ENCODE measurements around the gene CDKAL1. TPM values are rescaled to one million over a fixed set of nuclear protein-coding genes. Genes with fewer than 3 reads are reported as not detected.
"Not testable (repeated sequence)": the region's sequence is repeated elsewhere in the genome, so short reads cannot be mapped to it uniquely, and the experiment has no call there.

The CDKAL1 gene
- total RNA-seq, 2 donors from 2014 or later: 23.5 to 26.4 TPM

DNA sequence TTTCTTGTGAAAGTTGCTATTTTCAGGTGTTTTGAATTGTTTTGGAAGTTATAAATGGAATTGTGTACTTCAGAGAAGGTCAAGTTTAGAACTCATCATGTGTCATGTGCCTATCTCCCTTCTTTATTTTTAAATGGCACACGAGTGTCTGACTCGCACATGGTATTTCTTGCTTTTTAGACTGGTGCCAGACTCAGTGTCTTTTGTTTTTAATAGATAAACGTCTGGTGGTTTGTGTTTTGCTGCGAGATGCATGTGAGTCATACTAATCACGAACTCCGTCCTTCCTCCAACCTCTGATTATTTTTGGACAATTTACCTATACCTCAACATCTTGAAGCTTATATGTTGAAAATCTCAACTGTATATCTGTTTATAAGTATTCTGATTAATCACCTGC, 292.1 kb downstream of the CDKAL1 start:
- WGBS, 2 experiments (ENCODE audit: insufficient coverage in 1 of 2, insufficient read length in 1 of 2): 91% methylated on average over 6 of the region's 6 CpGs; no CpG with 5 or more reads in 1 of the 2 experiments
- Histone ChIP-seq H3K4me3 (ENCODE audit: low read length) (no peak overlapping the region), H3K9me3 (ENCODE audit: control insufficient read depth, low read length) (peaks cover 11% of the 10 kb centered on the region), H3K36me3 (ENCODE audit: control insufficient read depth, insufficient read depth, low read length) (no peaks in the 10 kb centered on the region), H3K27me3 (ENCODE audit: control insufficient read depth, insufficient read depth, low read length, poor library complexity, severe bottlenecking) (no peaks in the 10 kb centered on the region), H3K27ac (ENCODE audit: low read depth, low read length) (no peak overlapping the region), H3K9ac (ENCODE audit: extremely low read depth, low read length, poor library complexity, severe bottlenecking) (no peak overlapping the region), H3K4me1 (ENCODE audit: control insufficient read depth, insufficient read depth, low read length) (no peaks in the 10 kb centered on the region)
- Mint-ChIP-seq H3K4me3 (no peak overlapping the region), H3K36me3 (ENCODE audit: low read depth) (peaks cover 3% of the 10 kb centered on the region), H3K27me3 (ENCODE audit: insufficient read depth) (no peaks in the 10 kb centered on the region), H3K27ac (no peak overlapping the region), H3K9me3 (peaks cover 7% of the 10 kb centered on the region), H3K4me1 (peaks cover 8% of the 10 kb centered on the region)
- DNase-seq: no peak
- TF ChIP-seq, protein P1, sequence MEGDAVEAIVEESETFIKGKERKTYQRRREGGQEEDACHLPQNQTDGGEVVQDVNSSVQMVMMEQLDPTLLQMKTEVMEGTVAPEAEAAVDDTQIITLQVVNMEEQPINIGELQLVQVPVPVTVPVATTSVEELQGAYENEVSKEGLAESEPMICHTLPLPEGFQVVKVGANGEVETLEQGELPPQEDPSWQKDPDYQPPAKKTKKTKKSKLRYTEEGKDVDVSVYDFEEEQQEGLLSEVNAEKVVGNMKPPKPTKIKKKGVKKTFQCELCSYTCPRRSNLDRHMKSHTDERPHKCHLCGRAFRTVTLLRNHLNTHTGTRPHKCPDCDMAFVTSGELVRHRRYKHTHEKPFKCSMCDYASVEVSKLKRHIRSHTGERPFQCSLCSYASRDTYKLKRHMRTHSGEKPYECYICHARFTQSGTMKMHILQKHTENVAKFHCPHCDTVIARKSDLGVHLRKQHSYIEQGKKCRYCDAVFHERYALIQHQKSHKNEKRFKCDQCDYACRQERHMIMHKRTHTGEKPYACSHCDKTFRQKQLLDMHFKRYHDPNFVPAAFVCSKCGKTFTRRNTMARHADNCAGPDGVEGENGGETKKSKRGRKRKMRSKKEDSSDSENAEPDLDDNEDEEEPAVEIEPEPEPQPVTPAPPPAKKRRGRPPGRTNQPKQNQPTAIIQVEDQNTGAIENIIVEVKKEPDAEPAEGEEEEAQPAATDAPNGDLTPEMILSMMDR (conservative IDR thresholded peaks at IDR 0.05): no peak

DNA sequence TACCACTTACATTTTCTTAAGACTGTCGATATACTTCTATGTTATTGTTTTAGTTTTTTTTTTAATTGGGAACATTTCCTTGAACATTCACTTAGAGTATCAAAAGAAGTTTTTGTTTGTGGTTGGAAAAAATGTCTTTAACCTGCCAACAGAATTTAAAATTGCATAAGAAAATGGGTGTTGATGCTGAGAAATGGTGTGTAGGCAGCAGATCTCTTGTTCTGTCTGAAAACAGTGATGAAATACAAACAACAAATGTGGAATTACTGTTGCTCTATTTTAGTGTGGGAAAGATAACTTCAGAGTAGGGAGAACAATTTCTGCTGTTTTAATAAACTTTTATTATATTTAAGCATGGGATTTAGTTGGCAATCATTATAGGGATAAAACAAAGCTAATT, 293.5 kb downstream of the CDKAL1 start:
- no peak for DNase-seq
- H3K27me3 ChIP-seq (ENCODE audit: control insufficient read depth, insufficient read depth, low read length, poor library complexity, severe bottlenecking): no peaks in the 10 kb centered on the region
- no peak overlapping the region for H3K4me3 Mint-ChIP-seq
- no peak overlapping the region for H3K27ac Mint-ChIP-seq
- H3K4me1 ChIP-seq (ENCODE audit: control insufficient read depth, insufficient read depth, low read length): no peaks in the 10 kb centered on the region
- H3K4me1 Mint-ChIP-seq: peaks cover 8% of the 10 kb centered on the region
- H3K36me3 Mint-ChIP-seq (ENCODE audit: low read depth): peaks cover 3% of the 10 kb centered on the region
- H3K27ac ChIP-seq (ENCODE audit: low read depth, low read length): no peak overlapping the region
- no peaks in the 10 kb centered on the region for H3K36me3 ChIP-seq (ENCODE audit: control insufficient read depth, insufficient read depth, low read length)
- peaks cover 7% of the 10 kb centered on the region for H3K9me3 Mint-ChIP-seq
- H3K27me3 Mint-ChIP-seq (ENCODE audit: insufficient read depth): no peaks in the 10 kb centered on the region
- TF ChIP-seq, protein P1 (conservative IDR thresholded peaks at IDR 0.05): no peak
- WGBS, 2 experiments (ENCODE audit: insufficient coverage in 1 of 2, insufficient read length in 1 of 2): 100% methylated on average over 1 of the region's 1 CpG; no CpG with 5 or more reads in 1 of the 2 experiments
- H3K9ac ChIP-seq (ENCODE audit: extremely low read depth, low read length, poor library complexity, severe bottlenecking): no peak overlapping the region
- H3K4me3 ChIP-seq (ENCODE audit: low read length): no peak overlapping the region
- H3K9me3 ChIP-seq (ENCODE audit: control insufficient read depth, low read length): peaks cover 11% of the 10 kb centered on the region

- Histone ChIP-seq H3K4me3 (ENCODE audit: low read length) (no peak overlapping the region), H3K9me3 (ENCODE audit: control insufficient read depth, low read length) (no peaks in the 10 kb centered on the region), H3K36me3 (ENCODE audit: control insufficient read depth, insufficient read depth, low read length) (no peaks in the 10 kb centered on the region), H3K4me1 (ENCODE audit: control insufficient read depth, insufficient read depth, low read length) (no peaks in the 10 kb centered on the region), H3K9ac (ENCODE audit: extremely low read depth, low read length, poor library complexity, severe bottlenecking) (no peak overlapping the region), H3K27ac (ENCODE audit: low read depth, low read length) (no peak overlapping the region), H3K27me3 (ENCODE audit: control insufficient read depth, insufficient read depth, low read length, poor library complexity, severe bottlenecking) (no peaks in the 10 kb centered on the region)
- no peaks in the 10 kb centered on the region for H3K27me3 Mint-ChIP-seq (ENCODE audit: insufficient read depth)
- peaks cover 5% of the 10 kb centered on the region for H3K4me1 Mint-ChIP-seq
- H3K27ac Mint-ChIP-seq: no peak overlapping the region
- TF ChIP-seq, protein P1 (conservative IDR thresholded peaks at IDR 0.05): no peak
- H3K36me3 Mint-ChIP-seq (ENCODE audit: low read depth): no peaks in the 10 kb centered on the region
- no peak overlapping the region for H3K4me3 Mint-ChIP-seq
- DNase-seq: no peak
- no peaks in the 10 kb centered on the region for H3K9me3 Mint-ChIP-seq
- 95 to 100% methylated on average over 1 of the region's 1 CpG for WGBS, 2 experiments (ENCODE audit: insufficient coverage in 1 of 2, insufficient read length in 1 of 2)
Measured at GRCh38 chr6:20830576-20830975, 296.3 kb downstream of the CDKAL1 start.

GRCh38 chr6:20831251-20831650, 297.0 kb downstream of the CDKAL1 start:
- not testable (repeated sequence) for H3K4me3 Mint-ChIP-seq; H3K36me3 Mint-ChIP-seq (ENCODE audit: low read depth); H3K9me3 Mint-ChIP-seq; H3K9me3 ChIP-seq (ENCODE audit: control insufficient read depth, low read length); H3K27ac Mint-ChIP-seq; H3K4me3 ChIP-seq (ENCODE audit: low read length); DNase-seq; H3K9ac ChIP-seq (ENCODE audit: extremely low read depth, low read length, poor library complexity, severe bottlenecking); H3K4me1 ChIP-seq (ENCODE audit: control insufficient read depth, insufficient read depth, low read length); H3K4me1 Mint-ChIP-seq; H3K27me3 ChIP-seq (ENCODE audit: control insufficient read depth, insufficient read depth, low read length, poor library complexity, severe bottlenecking); H3K27me3 Mint-ChIP-seq (ENCODE audit: insufficient read depth); H3K36me3 ChIP-seq (ENCODE audit: control insufficient read depth, insufficient read depth, low read length); H3K27ac ChIP-seq (ENCODE audit: low read depth, low read length)
- 94 to 100% methylated on average over 6 to 7 of the region's 7 CpGs for WGBS, 2 experiments (ENCODE audit: insufficient coverage in 1 of 2, insufficient read length in 1 of 2)

Data from endodermal cell (in vitro differentiated cells).